ENCODE measurements around the gene COX4I1.

COX4I1 gene

DNA sequence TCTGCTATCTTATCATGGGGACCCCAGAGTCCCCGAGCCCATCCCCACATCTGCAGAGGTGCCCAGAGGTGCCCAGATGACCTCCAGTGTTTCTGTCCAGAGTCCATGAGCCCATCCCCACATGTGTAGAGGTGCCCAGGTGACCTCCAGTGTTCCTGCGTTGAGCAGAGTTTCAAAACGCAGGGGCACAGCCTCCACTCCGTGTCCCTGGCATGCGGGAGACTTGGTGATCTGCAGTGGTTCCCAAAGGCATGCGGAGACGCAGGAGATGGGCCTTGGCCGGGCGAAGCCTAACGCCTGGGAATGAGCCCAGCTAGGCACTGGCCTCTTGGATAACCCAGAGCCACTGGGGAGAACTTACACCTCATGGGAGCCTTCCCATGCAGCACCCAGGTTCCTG lies 41.3 kb downstream of the COX4I1 start:
- DNase-seq (ENCODE audit: extremely low spot score): no peak
- ChIA-PET POLR2A (no interaction called here), CTCF (no interaction called here)
- TF ChIP-seq PKNOX1 (IDR thresholded peaks at IDR 0.05) (no peak), CTBP1 (IDR thresholded peaks at IDR 0.05; ENCODE audit: borderline replicate concordance) (no peak), HDGF (IDR thresholded peaks at IDR 0.05; ENCODE audit: borderline replicate concordance) (no peak), SP1 (IDR thresholded peaks at IDR 0.05) (no peak), LEF1 (IDR thresholded peaks at IDR 0.05; ENCODE audit: borderline replicate concordance) (no peak), FOXA1 (IDR thresholded peaks at IDR 0.05) (no peak), FOXK2 (IDR thresholded peaks at IDR 0.05) (no peak), FOXM1 (IDR thresholded peaks at IDR 0.05; ENCODE audit: borderline replicate concordance) (no peak), SUZ12 (IDR thresholded peaks at IDR 0.05) (no peak), TARDBP (IDR thresholded peaks at IDR 0.05) (no peak)

- TF ChIP-seq SUZ12 (IDR thresholded peaks at IDR 0.05): no peak
- no peak for TF ChIP-seq FOXK2 (IDR thresholded peaks at IDR 0.05)
- no peak for TF ChIP-seq TARDBP (IDR thresholded peaks at IDR 0.05)
- TF ChIP-seq L3MBTL2 (conservative IDR thresholded peaks at IDR 0.05): no peak
- no peak for TF ChIP-seq FOXA1 (IDR thresholded peaks at IDR 0.05)
- TF ChIP-seq BHLHE40 (IDR thresholded peaks at IDR 0.05; ENCODE audit: borderline replicate concordance): no peak
- TF ChIP-seq PKNOX1 (IDR thresholded peaks at IDR 0.05): no peak
- no peak for TF ChIP-seq ELF4 (IDR thresholded peaks at IDR 0.05)
- no peak for TF ChIP-seq SP1 (IDR thresholded peaks at IDR 0.05)
- no peak for TF ChIP-seq HDGF (IDR thresholded peaks at IDR 0.05; ENCODE audit: borderline replicate concordance)
- no peak for TF ChIP-seq CTBP1 (IDR thresholded peaks at IDR 0.05; ENCODE audit: borderline replicate concordance)
- TF ChIP-seq FOXM1 (IDR thresholded peaks at IDR 0.05; ENCODE audit: borderline replicate concordance): no peak
- no peak for TF ChIP-seq ZNF384 (IDR thresholded peaks at IDR 0.05)
- CTCF ChIA-PET: no interaction called here
- DNase-seq (ENCODE audit: extremely low spot score): no peak
- POLR2A ChIA-PET: no interaction called here
Observed at GRCh38 chr16:85842435-85842834, 42.9 kb downstream of the COX4I1 start.

- no peak for DNase-seq (ENCODE audit: extremely low spot score)
- no peak for TF ChIP-seq ZNF384 (IDR thresholded peaks at IDR 0.05)
- no peak for TF ChIP-seq CTBP1 (IDR thresholded peaks at IDR 0.05; ENCODE audit: borderline replicate concordance)
- TF ChIP-seq BHLHE40 (IDR thresholded peaks at IDR 0.05; ENCODE audit: borderline replicate concordance): no peak
- no peak for TF ChIP-seq L3MBTL2 (conservative IDR thresholded peaks at IDR 0.05)
- no peak for TF ChIP-seq ARNT (IDR thresholded peaks at IDR 0.05)
- no peak for TF ChIP-seq FOXK2 (IDR thresholded peaks at IDR 0.05)
- ChIA-PET CTCF (interaction anchor here (0.6 kb wide), 1 partner anchor 663 kb away, joined by 3 read pairs; no protein-coding TSS in a partner anchor), POLR2A (no interaction called here)
Observed at GRCh38 chr16:85842848-85843247, 43.4 kb downstream of the COX4I1 start.

DNA sequence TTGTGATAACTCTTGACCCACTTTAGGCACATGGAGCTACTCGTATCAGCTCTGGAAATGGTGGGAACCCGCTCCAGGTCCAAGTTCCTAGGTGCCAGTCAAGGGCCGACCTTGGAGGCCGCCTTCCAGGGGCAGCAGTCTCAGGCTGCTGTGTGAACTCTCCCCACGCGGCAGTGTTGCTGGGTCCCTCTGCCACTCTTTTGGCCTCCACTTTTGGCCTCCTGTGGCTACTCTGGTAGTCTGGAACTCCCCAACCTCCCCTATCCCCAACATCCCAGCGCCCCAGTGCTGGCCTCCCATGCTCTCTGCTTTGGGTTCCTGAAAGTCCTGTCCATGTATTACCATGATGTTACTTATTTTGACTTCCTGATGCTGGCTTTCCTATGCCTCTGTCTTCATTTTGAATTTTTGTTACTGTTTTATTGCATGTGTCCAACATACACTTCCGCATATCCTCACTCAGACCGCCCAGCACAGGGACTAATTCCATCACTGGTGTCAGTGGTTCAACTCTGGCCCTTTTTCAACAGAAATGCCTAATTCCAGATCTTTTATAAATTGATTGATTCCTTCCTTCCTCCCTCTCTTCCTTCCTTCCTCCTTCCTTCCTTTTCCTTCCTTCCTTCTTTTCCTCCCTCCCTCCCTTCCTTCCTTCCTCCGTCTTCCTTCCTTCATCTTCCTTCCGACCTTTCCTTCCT lies 44.1 kb downstream of the COX4I1 start:
- POLR2A ChIA-PET: no interaction called here
- no peak for DNase-seq (ENCODE audit: extremely low spot score)
- CTCF ChIA-PET: interaction anchor here (0.6 kb wide), 1 partner anchor 663 kb away, joined by 3 read pairs; no protein-coding TSS in a partner anchor
- TF ChIP-seq FOXM1 (IDR thresholded peaks at IDR 0.05; ENCODE audit: borderline replicate concordance) (no peak), NFRKB (IDR thresholded peaks at IDR 0.05) (no peak), CTBP1 (IDR thresholded peaks at IDR 0.05; ENCODE audit: borderline replicate concordance) (no peak), SUZ12 (IDR thresholded peaks at IDR 0.05) (no peak), ZNF384 (IDR thresholded peaks at IDR 0.05) (no peak), PKNOX1 (IDR thresholded peaks at IDR 0.05) (no peak), SP1 (IDR thresholded peaks at IDR 0.05) (no peak), BHLHE40 (IDR thresholded peaks at IDR 0.05; ENCODE audit: borderline replicate concordance) (no peak), L3MBTL2 (conservative IDR thresholded peaks at IDR 0.05) (no peak), LEF1 (IDR thresholded peaks at IDR 0.05; ENCODE audit: borderline replicate concordance) (no peak), HDGF (IDR thresholded peaks at IDR 0.05; ENCODE audit: borderline replicate concordance) (no peak), FOXK2 (IDR thresholded peaks at IDR 0.05) (no peak), TARDBP (IDR thresholded peaks at IDR 0.05) (no peak)

- DNase-seq (ENCODE audit: extremely low spot score): no peak
Observed at GRCh38 chr16:85844169-85844481, 44.6 kb downstream of the COX4I1 start.

More at GRCh38 chr16:85844169-85844481, 44.6 kb downstream of the COX4I1 start:
- POLR2A ChIA-PET: no interaction called here
- TF ChIP-seq ZNF384 (IDR thresholded peaks at IDR 0.05): no peak
- no peak for TF ChIP-seq FOXA1 (IDR thresholded peaks at IDR 0.05)
- no peak for TF ChIP-seq LEF1 (IDR thresholded peaks at IDR 0.05; ENCODE audit: borderline replicate concordance)
- TF ChIP-seq ELF4 (IDR thresholded peaks at IDR 0.05): no peak
- no peak for TF ChIP-seq FOXK2 (IDR thresholded peaks at IDR 0.05)
- TF ChIP-seq FOXM1 (IDR thresholded peaks at IDR 0.05; ENCODE audit: borderline replicate concordance): no peak
- no peak for TF ChIP-seq NFRKB (IDR thresholded peaks at IDR 0.05)
- no peak for TF ChIP-seq ARNT (IDR thresholded peaks at IDR 0.05)
- no peak for TF ChIP-seq L3MBTL2 (conservative IDR thresholded peaks at IDR 0.05)
- no peak for TF ChIP-seq BHLHE40 (IDR thresholded peaks at IDR 0.05; ENCODE audit: borderline replicate concordance)
- TF ChIP-seq HDGF (IDR thresholded peaks at IDR 0.05; ENCODE audit: borderline replicate concordance): no peak
- no peak for TF ChIP-seq TARDBP (IDR thresholded peaks at IDR 0.05)
- no peak for TF ChIP-seq PKNOX1 (IDR thresholded peaks at IDR 0.05)
- TF ChIP-seq SUZ12 (IDR thresholded peaks at IDR 0.05): no peak
- CTCF ChIA-PET: no interaction called here

Data from HEK293T (cell line).